Measurements from ENCODE around the gene IFNGR2.
"Not testable (repeated sequence)": the region's sequence is repeated elsewhere in the genome, so short reads cannot be mapped to it uniquely, and the experiment has no call there.

Gene IFNGR2

GRCh38 chr21:33403786-33404585 is 773 bp downstream of the IFNGR2 start:
- no peak for DNase-seq (ENCODE audit: low spot score)

GRCh38 chr21:33406493-33406892 is 3.3 kb downstream of the IFNGR2 start:
- no peak for DNase-seq (ENCODE audit: low spot score)
- Histone ChIP-seq H3K4me3 (ENCODE audit: severe bottlenecking) (no peak overlapping the region), H3K9me3 (ENCODE audit: severe bottlenecking) (no peaks in the 10 kb centered on the region), H3K36me3 (ENCODE audit: low read depth) (peaks cover 21% of the 10 kb centered on the region), H3K27me3 (ENCODE audit: insufficient read depth, poor library complexity, severe bottlenecking) (no peaks in the 10 kb centered on the region), H3K27ac (ENCODE audit: poor library complexity, severe bottlenecking) (no peak overlapping the region), H3K4me1 (ENCODE audit: insufficient read depth, poor library complexity, severe bottlenecking) (peaks cover 11% of the 10 kb centered on the region)
- no peak for TF ChIP-seq CTCF (IDR thresholded peaks at IDR 0.05; ENCODE audit: poor library complexity, severe bottlenecking)
- ATAC-seq (ENCODE audit: low read depth), result no peak

More at GRCh38 chr21:33403786-33404585, 773 bp downstream of the IFNGR2 start:
- Histone ChIP-seq H3K36me3 (ENCODE audit: low read depth) (0 out of 2 replicates have a peak, but pooled peaks cover 10% of the 10 kb centered on the region), H3K4me3 (ENCODE audit: severe bottlenecking) (peak overlapping the region; percentile 63), H3K27me3 (ENCODE audit: insufficient read depth, poor library complexity, severe bottlenecking) (no peaks in the 10 kb centered on the region), H3K9me3 (ENCODE audit: severe bottlenecking) (no peaks in the 10 kb centered on the region), H3K27ac (ENCODE audit: poor library complexity, severe bottlenecking) (peak overlapping the region; percentile 81), H3K4me1 (ENCODE audit: insufficient read depth, poor library complexity, severe bottlenecking) (peaks cover 3% of the 10 kb centered on the region)
- peak; percentile 50 for ATAC-seq (ENCODE audit: low read depth)
- no peak for TF ChIP-seq CTCF (IDR thresholded peaks at IDR 0.05; ENCODE audit: poor library complexity, severe bottlenecking)

- Histone ChIP-seq H3K9me3 (ENCODE audit: severe bottlenecking) (no peaks in the 10 kb centered on the region), H3K4me3 (ENCODE audit: severe bottlenecking) (no peak overlapping the region), H3K27me3 (ENCODE audit: insufficient read depth, poor library complexity, severe bottlenecking) (no peaks in the 10 kb centered on the region), H3K36me3 (ENCODE audit: low read depth) (peaks cover 60% of the 10 kb centered on the region), H3K27ac (ENCODE audit: poor library complexity, severe bottlenecking) (no peak overlapping the region), H3K4me1 (ENCODE audit: insufficient read depth, poor library complexity, severe bottlenecking) (peaks cover 8% of the 10 kb centered on the region)
- no peak for TF ChIP-seq CTCF (IDR thresholded peaks at IDR 0.05; ENCODE audit: poor library complexity, severe bottlenecking)
- ATAC-seq (ENCODE audit: low read depth) (no peak), DNase-seq (ENCODE audit: low spot score) (no peak)
Measured at GRCh38 chr21:33411949-33412430, 8.8 kb downstream of the IFNGR2 start.

GRCh38 chr21:33412439-33412831 is 9.2 kb downstream of the IFNGR2 start:
- ATAC-seq (ENCODE audit: low read depth); H3K27me3 ChIP-seq (ENCODE audit: insufficient read depth, poor library complexity, severe bottlenecking); DNase-seq (ENCODE audit: low spot score); H3K4me3 ChIP-seq (ENCODE audit: severe bottlenecking); H3K27ac ChIP-seq (ENCODE audit: poor library complexity, severe bottlenecking); H3K9me3 ChIP-seq (ENCODE audit: severe bottlenecking): not testable (repeated sequence)
- peaks cover 11% of the 10 kb centered on the region for H3K4me1 ChIP-seq (ENCODE audit: insufficient read depth, poor library complexity, severe bottlenecking)
- H3K36me3 ChIP-seq (ENCODE audit: low read depth), result peaks cover 64% of the 10 kb centered on the region

GRCh38 chr21:33412832-33413519 is 9.8 kb downstream of the IFNGR2 start:
- Histone ChIP-seq H3K4me1 (ENCODE audit: insufficient read depth, poor library complexity, severe bottlenecking) (peaks cover 13% of the 10 kb centered on the region), H3K4me3 (ENCODE audit: severe bottlenecking) (no peak overlapping the region), H3K27me3 (ENCODE audit: insufficient read depth, poor library complexity, severe bottlenecking) (no peaks in the 10 kb centered on the region), H3K9me3 (ENCODE audit: severe bottlenecking) (no peaks in the 10 kb centered on the region), H3K36me3 (ENCODE audit: low read depth) (peaks cover 68% of the 10 kb centered on the region), H3K27ac (ENCODE audit: poor library complexity, severe bottlenecking) (no peak overlapping the region)
- no peak for TF ChIP-seq CTCF (IDR thresholded peaks at IDR 0.05; ENCODE audit: poor library complexity, severe bottlenecking)
- no peak for ATAC-seq (ENCODE audit: low read depth)
- DNase-seq (ENCODE audit: low spot score), result no peak

Data from RWPE2 (cell line).